Central memory CD4-positive, alpha-beta T cell (primary cell): ENCODE results near the gene CPD.

ENCODE experiments used
- DNase-seq: peaks from one replicate; pipeline ENCODE4 v3.0.0; 2022

CPD gene

GRCh38 chr17:30354701-30355100 is 24.0 kb upstream of the CPD start:
- no peak for DNase-seq

GRCh38 chr17:30357476-30357875 is 21.3 kb upstream of the CPD start:
- DNase-seq = no peak

GRCh38 chr17:30358055-30358760 is 20.5 kb upstream of the CPD start:
- DNase-seq = no peak

GRCh38 chr17:30360086-30360808 is 18.5 kb upstream of the CPD start:
- DNase-seq = no peak

GRCh38 chr17:30361766-30362279 is 16.9 kb upstream of the CPD start:
- no peak for DNase-seq

- DNase-seq = peak; percentile 85
Measured at GRCh38 chr17:30363715-30364202, 15.0 kb upstream of the CPD start.

- DNase-seq = no peak
Measured at GRCh38 chr17:30366536-30366935, 12.2 kb upstream of the CPD start.

- DNase-seq = no peak
Measured at GRCh38 chr17:30368912-30369720, 9.6 kb upstream of the CPD start.

GRCh38 chr17:30369995-30370394 is 8.7 kb upstream of the CPD start:
- no peak for DNase-seq

GRCh38 chr17:30372755-30373154 is 6.0 kb upstream of the CPD start:
- DNase-seq = no peak

GRCh38 chr17:30375661-30376060 is 3.1 kb upstream of the CPD start:
- no peak for DNase-seq

- DNase-seq = no peak
Measured at GRCh38 chr17:30376621-30377452, 1.9 kb upstream of the CPD start.

- DNase-seq = no peak
Measured at GRCh38 chr17:30377574-30378240, 1.0 kb upstream of the CPD start.

GRCh38 chr17:30378241-30378824 is 394 bp upstream of the CPD start:
- peak; percentile 72 for DNase-seq

- DNase-seq = peak; percentile 21
Measured at GRCh38 chr17:30379303-30379902, 676 bp downstream of the CPD start.

GRCh38 chr17:30379903-30380381 is 1.2 kb downstream of the CPD start:
- no peak for DNase-seq

- DNase-seq = no peak
Measured at GRCh38 chr17:30380643-30381339, 2.1 kb downstream of the CPD start.

- no peak for DNase-seq
Measured at GRCh38 chr17:30381340-30381659, 2.6 kb downstream of the CPD start.

GRCh38 chr17:30382345-30382744 is 3.6 kb downstream of the CPD start:
- DNase-seq = no peak
